PC-9 (cell line): ENCODE results near the gene TNN.

ENCODE experiments used
- CTCF ChIP-seq: fragments of 200-600 bp; sonication (generic); conservative IDR thresholded peaks from 2 replicates; pipeline ENCODE4 v1.6.1; 2017; ENCODE audit warnings: mixed run types, antibody characterized with exemption, mild to moderate bottlenecking, moderate library complexity
- EZH2 ChIP-seq: fragments of 200-600 bp; sonication (generic); IDR thresholded peaks from 2 replicates; pipeline ENCODE4 v1.8.0; 2017; ENCODE audit warnings: antibody characterized with exemption, low read depth

GRCh38 chr1:175127565-175127964 is 59.9 kb downstream of the TNN start:
- TF ChIP-seq CTCF (no peak), EZH2 (no peak)
